ENCODE results near the gene ITLN1.

ITLN1 gene

GRCh38 chr1:160853754-160854153, 31.2 kb downstream of the ITLN1 start:
- DNase-seq = no peak

- no peak for DNase-seq
Measured at GRCh38 chr1:160853014-160853413, 32.0 kb downstream of the ITLN1 start.

DNA sequence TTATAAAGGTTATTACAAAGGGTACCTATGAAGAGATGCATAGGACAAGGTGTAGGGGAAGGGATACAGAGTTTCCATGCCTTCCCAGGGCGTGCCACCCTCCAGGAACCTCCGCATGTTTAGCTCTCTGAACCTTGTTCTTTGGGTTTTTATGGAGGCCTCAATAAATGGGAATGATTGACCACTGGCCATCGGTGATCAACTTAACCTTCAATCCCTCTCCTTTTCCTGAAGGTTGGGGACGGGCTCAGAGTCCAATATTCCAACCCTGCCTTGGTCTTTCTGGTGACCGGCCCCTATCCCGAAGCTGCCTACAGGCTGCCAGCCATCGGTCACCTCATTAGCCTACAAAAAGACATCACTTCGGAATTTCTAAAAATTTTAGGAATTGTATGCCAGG, 34.0 kb downstream of the ITLN1 start:
- no peak for DNase-seq

DNA sequence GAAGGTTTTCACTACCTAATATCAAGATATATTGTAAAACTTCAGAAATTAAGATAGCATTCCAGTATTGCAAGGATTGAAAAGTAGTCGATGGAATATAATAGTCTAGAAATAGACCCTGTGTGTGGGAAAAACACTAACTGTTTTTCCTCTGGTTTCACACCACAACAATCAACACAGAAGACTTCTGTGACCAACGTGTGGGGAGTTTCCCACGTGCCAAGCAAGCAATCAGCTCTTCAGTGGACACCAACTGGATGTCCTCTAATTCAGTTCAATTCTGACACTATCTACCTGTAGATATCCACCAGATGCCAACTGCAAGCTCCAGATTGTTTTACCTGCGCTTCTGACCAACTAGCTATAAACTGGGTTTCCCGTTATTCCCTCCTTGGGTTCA, 34.4 kb downstream of the ITLN1 start:
- DNase-seq = no peak

- no peak for DNase-seq
Measured at GRCh38 chr1:160846281-160846680, 38.7 kb downstream of the ITLN1 start.

GRCh38 chr1:160844447-160845232, 40.3 kb downstream of the ITLN1 start:
- DNase-seq = no peak

DNA sequence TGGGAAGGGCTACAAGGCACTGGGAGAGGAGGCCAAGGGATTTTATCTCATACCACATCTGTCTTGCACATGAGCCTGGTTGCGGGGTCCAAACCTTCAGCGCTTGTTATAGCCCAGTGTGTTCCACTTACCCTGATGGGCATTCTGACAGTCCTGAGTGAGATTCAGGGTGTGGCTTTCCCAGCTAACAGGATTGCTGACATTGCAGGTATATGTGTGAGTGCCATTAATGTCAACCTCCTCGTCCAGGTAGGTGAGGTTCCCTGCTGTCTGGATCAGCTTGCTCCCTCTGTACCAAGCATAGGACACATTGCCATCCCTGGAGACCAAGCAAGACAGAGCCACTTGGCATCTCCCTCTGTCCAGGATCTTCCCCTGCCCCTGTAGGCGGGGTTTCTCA, 43.9 kb downstream of the ITLN1 start:
- DNase-seq = no peak

- DNase-seq = peak; percentile 59
Measured at GRCh38 chr1:160839746-160840145, 45.2 kb downstream of the ITLN1 start.

GRCh38 chr1:160838888-160839287, 46.1 kb downstream of the ITLN1 start:
- DNase-seq = no peak

GRCh38 chr1:160837558-160838205, 47.3 kb downstream of the ITLN1 start:
- no peak for DNase-seq

DNA sequence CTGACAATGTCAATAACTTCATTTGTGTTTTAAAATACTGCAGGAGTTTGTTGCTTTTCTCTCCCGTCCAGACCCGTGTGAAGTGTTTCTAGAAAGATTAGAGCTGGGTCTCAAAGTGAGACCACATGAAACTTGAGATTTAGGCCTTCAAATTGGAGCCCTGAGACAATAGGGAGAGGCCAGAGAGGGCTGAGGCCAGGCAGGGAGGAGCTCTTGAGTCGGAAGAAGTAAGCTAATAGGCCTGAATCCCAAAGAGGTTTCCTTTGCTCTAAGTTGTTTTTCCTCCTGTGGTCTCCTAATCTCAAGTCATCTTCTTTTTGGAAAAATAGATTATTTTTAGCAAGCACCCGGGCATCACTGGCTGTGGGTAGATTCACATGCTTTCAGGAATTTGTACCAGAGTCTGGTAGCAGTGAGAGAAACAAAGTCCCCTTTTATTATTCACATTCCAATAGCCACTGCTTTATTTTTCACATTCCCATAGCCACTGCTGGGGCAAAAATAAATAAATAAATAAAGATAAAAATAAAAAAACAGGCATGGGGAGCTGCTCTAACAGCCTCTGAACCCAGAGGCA, 47.9 kb downstream of the ITLN1 start:
- no peak for DNase-seq

DNA sequence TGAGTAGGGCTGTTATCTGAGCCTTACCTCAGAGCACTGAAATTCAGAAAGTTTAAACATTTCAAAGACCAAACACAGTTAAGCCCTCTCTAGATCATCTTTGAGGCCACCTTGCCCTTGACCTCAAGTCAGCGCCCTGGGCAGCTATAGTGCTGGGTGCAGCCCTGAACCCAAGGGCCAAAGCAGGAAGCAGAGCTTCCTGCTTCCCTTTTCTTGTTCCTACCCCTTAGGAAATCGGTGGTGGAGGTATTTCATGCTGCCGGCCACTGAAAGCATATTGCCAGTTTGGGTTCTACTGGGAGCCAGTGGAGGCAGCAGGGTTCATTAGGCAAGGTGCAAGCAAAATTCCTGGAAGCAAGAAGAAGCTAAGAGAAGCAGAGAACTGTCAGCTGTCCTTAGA, 48.4 kb downstream of the ITLN1 start:
- no peak for DNase-seq

GRCh38 chr1:160835751-160836150, 49.2 kb downstream of the ITLN1 start:
- no peak for DNase-seq

DNA sequence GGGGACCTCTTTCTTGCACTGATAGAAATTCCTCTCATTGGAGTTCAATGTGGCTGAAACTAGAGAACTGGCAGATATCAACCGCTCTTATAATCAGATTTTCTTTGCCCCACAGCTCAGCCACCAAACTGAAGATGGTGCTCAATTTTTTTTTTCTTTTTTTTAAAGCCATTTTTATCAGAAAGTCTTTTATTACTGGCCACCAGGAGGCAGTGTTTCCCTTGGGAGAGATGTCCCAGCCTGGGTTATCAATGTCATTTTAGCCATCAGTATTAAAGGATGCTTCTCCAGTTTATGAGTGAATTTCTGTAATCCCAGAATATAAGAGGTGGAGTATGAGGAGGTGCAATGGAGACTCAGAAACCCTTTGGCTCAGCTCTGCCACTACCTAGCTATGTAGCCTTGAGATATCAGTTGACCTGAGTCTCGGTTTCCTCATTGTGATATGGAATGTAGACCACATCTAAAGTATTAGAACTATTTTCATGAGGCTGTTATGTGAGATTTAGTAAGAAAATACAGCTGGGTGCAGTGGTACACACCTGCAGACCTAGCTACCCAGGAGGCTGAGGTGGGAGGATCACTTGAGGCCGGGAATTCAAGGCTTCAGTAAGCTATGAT, 49.9 kb downstream of the ITLN1 start:
- DNase-seq = peak; percentile 78

DNA sequence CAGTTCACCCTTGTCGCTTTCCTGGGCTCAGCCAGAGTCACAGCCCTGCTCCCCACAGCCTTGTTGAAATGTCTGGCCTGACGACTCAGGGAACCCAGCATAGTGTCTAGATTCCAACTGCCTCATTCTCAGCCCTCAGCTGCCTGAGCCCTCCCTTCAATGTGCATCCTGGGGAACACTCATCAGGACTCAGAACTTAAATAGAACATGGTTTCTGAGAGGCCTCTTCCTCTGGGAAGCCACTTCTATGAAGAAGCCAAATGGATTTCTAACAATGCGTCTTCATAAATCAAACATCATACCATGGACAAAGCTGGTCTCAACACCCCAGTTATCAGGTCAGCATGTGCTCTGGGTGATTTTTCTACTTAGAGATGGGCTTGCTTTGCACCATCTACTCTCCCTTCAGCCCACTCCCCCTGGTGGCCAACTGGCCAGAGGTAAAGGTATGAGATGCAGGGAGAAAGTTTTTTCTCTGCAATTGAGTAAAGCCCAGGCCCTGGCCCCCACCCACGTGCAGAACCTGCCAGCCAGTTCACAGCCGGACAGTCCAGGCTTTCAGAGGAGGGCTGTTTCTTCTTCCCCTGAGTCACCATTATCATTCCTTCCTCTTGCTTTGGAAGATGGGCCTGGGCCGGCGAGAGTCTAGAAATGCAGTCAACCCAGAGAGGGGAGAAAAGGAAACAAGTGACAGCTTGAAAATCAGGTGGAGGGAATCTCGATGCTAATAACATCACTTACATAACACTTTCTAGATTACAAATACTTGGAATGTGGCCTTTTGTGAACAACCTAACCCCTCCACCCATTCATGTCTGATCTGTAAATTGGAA, 54.4 kb downstream of the ITLN1 start:
- DNase-seq = peak; percentile 94

DNA sequence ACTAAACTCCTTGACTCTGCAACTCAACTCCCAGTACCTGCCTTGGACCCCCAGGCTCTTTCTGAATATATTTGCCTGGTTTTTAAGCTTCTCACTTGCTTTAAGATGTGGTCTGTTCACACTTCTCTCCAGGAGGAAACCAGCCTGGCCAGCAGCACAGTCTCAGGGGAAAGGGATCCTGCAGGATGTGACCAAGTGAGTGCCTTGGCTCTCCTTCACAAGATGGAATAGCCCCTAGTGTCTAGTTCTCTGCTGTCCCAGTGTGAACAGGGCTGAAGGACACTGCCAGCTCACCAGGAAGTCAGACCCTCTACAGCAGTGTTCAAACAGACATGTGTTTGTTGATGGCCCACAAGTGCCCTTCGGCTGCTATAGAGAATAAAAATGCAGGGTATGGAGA, 55.2 kb downstream of the ITLN1 start:
- DNase-seq = no peak

GRCh38 chr1:160827418-160827817, 57.6 kb downstream of the ITLN1 start:
- DNase-seq = no peak

- DNase-seq = no peak
Measured at GRCh38 chr1:160826546-160826945, 58.4 kb downstream of the ITLN1 start.
